Measurements from ENCODE around the gene EDN1.

GRCh38 chr6:12270551-12271230, 19.5 kb upstream of the EDN1 start:
- TF ChIP-seq CTCF (IDR thresholded peaks at IDR 0.05) (no peak), REST (IDR thresholded peaks at IDR 0.05; ENCODE audit: insufficient read depth in 1 of 2, low read depth in 2 of 2, low read length in 1 of 2) (no peak)

All from Panc1 (cell line).